ENCODE data around the gene MEF2A.

MEF2A gene

GRCh38 chr15:99668533-99669182 is 102.9 kb downstream of the MEF2A start:
- Mint-ChIP-seq H3K4me1 (no peaks in the 10 kb centered on the region), H3K4me3 (no peak overlapping the region), H3K36me3 (peaks cover 25% of the 10 kb centered on the region), H3K27me3 (no peaks in the 10 kb centered on the region), H3K9me3 (peaks cover 6% of the 10 kb centered on the region), H3K27ac (no peak overlapping the region)
- CTCF ChIA-PET: interaction anchor here (0.7 to 1.4 kb wide), 2 partner anchors 24 to 36 kb away, joined by 3 read pairs; no protein-coding TSS in a partner anchor
- no peak for DNase-seq

- no peak for DNase-seq
- Mint-ChIP-seq H3K36me3 (peaks cover 20% of the 10 kb centered on the region), H3K9me3 (peaks cover 6% of the 10 kb centered on the region), H3K27ac (no peak overlapping the region), H3K4me1 (no peaks in the 10 kb centered on the region), H3K4me3 (no peak overlapping the region), H3K27me3 (no peaks in the 10 kb centered on the region)
- CTCF ChIA-PET: interaction anchor here (0.7 to 1.4 kb wide), 2 partner anchors 23 to 35 kb away, joined by 3 read pairs; no protein-coding TSS in a partner anchor
Measured at GRCh38 chr15:99669250-99669649, 103.5 kb downstream of the MEF2A start.

- Mint-ChIP-seq H3K27ac (no peak overlapping the region), H3K9me3 (no peaks in the 10 kb centered on the region), H3K4me1 (no peaks in the 10 kb centered on the region), H3K27me3 (no peaks in the 10 kb centered on the region), H3K36me3 (peaks cover 31% of the 10 kb centered on the region), H3K4me3 (no peak overlapping the region)
- no peak for DNase-seq
- CTCF ChIA-PET: no interaction called here
Measured at GRCh38 chr15:99671926-99672635, 106.3 kb downstream of the MEF2A start.

- H3K27me3 Mint-ChIP-seq: no peaks in the 10 kb centered on the region
- no peak overlapping the region for H3K4me3 Mint-ChIP-seq
- H3K9me3 Mint-ChIP-seq: no peaks in the 10 kb centered on the region
- DNase-seq: no peak
- peaks cover 39% of the 10 kb centered on the region for H3K36me3 Mint-ChIP-seq
- H3K4me1 Mint-ChIP-seq: no peaks in the 10 kb centered on the region
- H3K27ac Mint-ChIP-seq: no peak overlapping the region
- CTCF ChIA-PET: no interaction called here
Measured at GRCh38 chr15:99673111-99673510, 107.3 kb downstream of the MEF2A start.

GRCh38 chr15:99674279-99674678 is 108.5 kb downstream of the MEF2A start:
- Mint-ChIP-seq H3K27ac (no peak overlapping the region), H3K36me3 (peaks cover 50% of the 10 kb centered on the region), H3K27me3 (no peaks in the 10 kb centered on the region), H3K4me3 (no peak overlapping the region), H3K9me3 (no peaks in the 10 kb centered on the region), H3K4me1 (no peaks in the 10 kb centered on the region)
- CTCF ChIA-PET: no interaction called here
- no peak for DNase-seq

- CTCF ChIA-PET: no interaction called here
- Mint-ChIP-seq H3K9me3 (no peaks in the 10 kb centered on the region), H3K4me1 (peaks cover 14% of the 10 kb centered on the region), H3K27ac (no peak overlapping the region), H3K36me3 (peaks cover 62% of the 10 kb centered on the region), H3K4me3 (no peak overlapping the region), H3K27me3 (no peaks in the 10 kb centered on the region)
- no peak for DNase-seq
Measured at GRCh38 chr15:99677540-99678134, 111.9 kb downstream of the MEF2A start.

- no peak for DNase-seq
- no peak overlapping the region for H3K27ac Mint-ChIP-seq
- no peak overlapping the region for H3K4me3 Mint-ChIP-seq
- CTCF ChIA-PET: no interaction called here
- H3K9me3 Mint-ChIP-seq: peaks cover 16% of the 10 kb centered on the region
- H3K36me3 Mint-ChIP-seq: peaks cover 72% of the 10 kb centered on the region
- no peaks in the 10 kb centered on the region for H3K27me3 Mint-ChIP-seq
- peaks cover 32% of the 10 kb centered on the region for H3K4me1 Mint-ChIP-seq
Measured at GRCh38 chr15:99680276-99680675, 114.5 kb downstream of the MEF2A start.

GRCh38 chr15:99681990-99682389 is 116.2 kb downstream of the MEF2A start:
- DNase-seq: no peak
- CTCF ChIA-PET: no interaction called here
- Mint-ChIP-seq H3K4me1 (peaks cover 32% of the 10 kb centered on the region), H3K27me3 (no peaks in the 10 kb centered on the region), H3K4me3 (no peak overlapping the region), H3K27ac (peak overlapping the region; percentile 19), H3K36me3 (peaks cover 74% of the 10 kb centered on the region), H3K9me3 (peaks cover 29% of the 10 kb centered on the region)

- H3K36me3 Mint-ChIP-seq: peaks cover 73% of the 10 kb centered on the region
- no peaks in the 10 kb centered on the region for H3K27me3 Mint-ChIP-seq
- peak overlapping the region; percentile 29 for H3K27ac Mint-ChIP-seq
- peaks cover 29% of the 10 kb centered on the region for H3K9me3 Mint-ChIP-seq
- CTCF ChIA-PET: interaction anchor here (1.0 to 1.4 kb wide), 2 partner anchors 20 to 22 kb away, joined by 3 to 4 read pairs; no protein-coding TSS in a partner anchor
- no peak overlapping the region for H3K4me3 Mint-ChIP-seq
- no peak for DNase-seq
- peaks cover 32% of the 10 kb centered on the region for H3K4me1 Mint-ChIP-seq
Measured at GRCh38 chr15:99682455-99682854, 116.7 kb downstream of the MEF2A start.

GRCh38 chr15:99683000-99683670 is 117.4 kb downstream of the MEF2A start:
- H3K9me3 Mint-ChIP-seq: peaks cover 29% of the 10 kb centered on the region
- CTCF ChIA-PET: interaction anchor here (1.0 to 1.4 kb wide), 2 partner anchors 19 to 21 kb away, joined by 3 to 4 read pairs; no protein-coding TSS in a partner anchor
- DNase-seq: no peak
- H3K36me3 Mint-ChIP-seq: peaks cover 73% of the 10 kb centered on the region
- no peak overlapping the region for H3K4me3 Mint-ChIP-seq
- H3K27me3 Mint-ChIP-seq: no peaks in the 10 kb centered on the region
- peak overlapping the region; percentile 88 for H3K27ac Mint-ChIP-seq
- H3K4me1 Mint-ChIP-seq: peaks cover 32% of the 10 kb centered on the region

GRCh38 chr15:99686290-99686689 is 120.5 kb downstream of the MEF2A start:
- Mint-ChIP-seq H3K4me1 (peaks cover 29% of the 10 kb centered on the region), H3K27ac (no peak overlapping the region), H3K4me3 (no peak overlapping the region), H3K9me3 (peaks cover 29% of the 10 kb centered on the region), H3K27me3 (no peaks in the 10 kb centered on the region), H3K36me3 (peaks cover 70% of the 10 kb centered on the region)
- no peak for DNase-seq
- CTCF ChIA-PET: no interaction called here

- Mint-ChIP-seq H3K27me3 (no peaks in the 10 kb centered on the region), H3K27ac (no peak overlapping the region), H3K36me3 (peaks cover 57% of the 10 kb centered on the region), H3K9me3 (no peaks in the 10 kb centered on the region), H3K4me1 (peaks cover 2% of the 10 kb centered on the region), H3K4me3 (no peak overlapping the region)
- no peak for DNase-seq
- CTCF ChIA-PET: interaction anchor here (0.9 to 1.3 kb wide), 2 partner anchors 12 to 24 kb away, joined by 3 to 4 read pairs; no protein-coding TSS in a partner anchor
Measured at GRCh38 chr15:99692825-99693224, 127.0 kb downstream of the MEF2A start.

GRCh38 chr15:99696096-99696495 is 130.3 kb downstream of the MEF2A start:
- Mint-ChIP-seq H3K4me3 (no peak overlapping the region), H3K27me3 (no peaks in the 10 kb centered on the region), H3K9me3 (no peaks in the 10 kb centered on the region), H3K36me3 (peaks cover 35% of the 10 kb centered on the region), H3K27ac (no peak overlapping the region), H3K4me1 (no peaks in the 10 kb centered on the region)
- no peak for DNase-seq
- CTCF ChIA-PET: no interaction called here

Data from activated naive CD4-positive, alpha-beta T cell treated with anti-CD3 and anti-CD28 coated beads, Interleukin-2, amount 10 ng/mL, durations not matched to agents 7 days and 5 days (primary cell).